Stimulated activated CD4-positive, alpha-beta T cell treated with anti-CD3 and anti-CD28 coated beads, Interleukin-4, amount 100 ng/mL, for 1 hour (primary cell): ENCODE measurements around the gene MTMR11.
"Not testable (repeated sequence)": the region's sequence is repeated elsewhere in the genome, so short reads cannot be mapped to it uniquely, and the experiment has no call there.

Source experiments
- DNase-seq: peaks from one replicate; pipeline ENCODE4 v3.0.0-alpha.2; 2020

Gene MTMR11

GRCh38 chr1:149936170-149936991 lies at the start of gene MTMR11:
Gene MTMR11 (minus strand): TSS chr1:149936879. CDS start chr1:149936647, 232 bp downstream.
- no peak for DNase-seq

- DNase-seq = no peak
Measured at GRCh38 chr1:149979972-149980540, 43.4 kb upstream of the MTMR11 start.

GRCh38 chr1:149979245-149979971 lies 42.7 kb upstream of the MTMR11 start:
- DNase-seq = no peak

- DNase-seq = no peak
Measured at GRCh38 chr1:149978547-149979023, 41.9 kb upstream of the MTMR11 start.

GRCh38 chr1:149977345-149977744 lies 40.7 kb upstream of the MTMR11 start:
- no peak for DNase-seq

GRCh38 chr1:149972547-149972946 lies 35.9 kb upstream of the MTMR11 start:
- no peak for DNase-seq

- DNase-seq = no peak
Measured at GRCh38 chr1:149967646-149968045, 31.0 kb upstream of the MTMR11 start.

GRCh38 chr1:149967041-149967440 lies 30.4 kb upstream of the MTMR11 start:
- DNase-seq = no peak

GRCh38 chr1:149966405-149966804 lies 29.7 kb upstream of the MTMR11 start:
- no peak for DNase-seq

GRCh38 chr1:149965440-149965839 lies 28.8 kb upstream of the MTMR11 start:
- no peak for DNase-seq

GRCh38 chr1:149963358-149963757 lies 26.7 kb upstream of the MTMR11 start:
- DNase-seq = no peak

GRCh38 chr1:149962736-149963135 lies 26.1 kb upstream of the MTMR11 start:
- no peak for DNase-seq

- DNase-seq = no peak
Measured at GRCh38 chr1:149962039-149962647, 25.5 kb upstream of the MTMR11 start.

GRCh38 chr1:149957548-149957947 lies 20.9 kb upstream of the MTMR11 start:
- not testable (repeated sequence) for DNase-seq

- DNase-seq = no peak
Measured at GRCh38 chr1:149949911-149950310, 13.2 kb upstream of the MTMR11 start.

- DNase-seq = no peak
Measured at GRCh38 chr1:149945206-149945605, 8.5 kb upstream of the MTMR11 start.

GRCh38 chr1:149942885-149943284 lies 6.2 kb upstream of the MTMR11 start:
- DNase-seq = no peak

- DNase-seq = no peak
Measured at GRCh38 chr1:149942207-149942606, 5.5 kb upstream of the MTMR11 start.

- no peak for DNase-seq
Measured at GRCh38 chr1:149940427-149940826, 3.7 kb upstream of the MTMR11 start.

- DNase-seq = not testable (repeated sequence)
Measured at GRCh38 chr1:149938668-149939003, 2.0 kb upstream of the MTMR11 start.

- no peak for DNase-seq
Measured at GRCh38 chr1:149937759-149938158, 1.1 kb upstream of the MTMR11 start.

- DNase-seq = no peak
Measured at GRCh38 chr1:149936992-149937705, 470 bp upstream of the MTMR11 start.

GRCh38 chr1:149934356-149934755 lies 2.3 kb downstream of the MTMR11 start:
- no peak for DNase-seq
